Endothelial cell of umbilical vein (primary cell): ENCODE data around the gene NEDD4L. TPM values are rescaled to one million over a fixed set of nuclear protein-coding genes. Genes with fewer than 3 reads are reported as not detected.

Experiments
- BruUV-seq: library from RNA; stranded (reverse); fragments of 400-500 nt; replicated peaks from 2 replicates; lab custom pipeline; 2021; lab: Mats Ljungman, UMichigan
- CTCF ChIA-PET: fragments of 300-600, 350-600 bp; sonication (Branson Sonifier 250); formaldehyde crosslinking; loops from one replicate; lab custom pipeline; 2021; ENCODE audit warnings: antibody characterized with exemption, inconsistent platforms; lab: Charles Lee
- POLR2A ChIA-PET: fragments of 300-600, 350-600 bp; sonication (Branson Sonifier 250); formaldehyde crosslinking; loops from one replicate; lab custom pipeline; 2021; ENCODE audit warnings: antibody characterized with exemption, inconsistent platforms; lab: Charles Lee
- DNase-seq: peaks from one replicate; pipeline ENCODE4 v3.0.0-alpha.2; 2011; ENCODE audit warnings: low read depth, low spot score
- FAIRE-seq: peaks from 2 replicates; lab custom pipeline; 2011; peaks lifted over from hg19 to GRCh38; lab: Jason Lieb, UNC
- H2AFZ ChIP-seq: 2 replicates; pipeline ENCODE4 v1.6.0; 2012; ENCODE audit warnings: low read depth, low read length, control low read depth, inconsistent platforms
- H3K27ac ChIP-seq: 2 replicates; pipeline ENCODE4 v1.5.1; 2011; ENCODE audit warnings: low read depth, mild to moderate bottlenecking, control low read depth, low read length, moderate library complexity; ENCODE audit not compliant: insufficient read depth
- H3K27me3 ChIP-seq, 2 experiments: 2 replicates each; pipeline versions ENCODE4 v1.6.0 to v1.6.1; 2011; ENCODE audit warnings: low read length in 2 of 2, mixed read lengths in 1 of 2; ENCODE audit not compliant: control insufficient read depth in 2 of 2, insufficient read depth in 2 of 2
- H3K36me3 ChIP-seq, 2 experiments: 2 replicates in 1 of 2; 3 replicates in 1 of 2; pipeline ENCODE4 v1.5.1; 2011; ENCODE audit warnings: low read length in 2 of 2, mild to moderate bottlenecking in 1 of 2, moderate library complexity in 1 of 2; ENCODE audit not compliant: control insufficient read depth in 2 of 2, insufficient read depth in 2 of 2; ENCODE audit errors: extremely low read depth in 1 of 2
- H3K4me1 ChIP-seq: 3 replicates; pipeline ENCODE4 v1.5.1; 2011; ENCODE audit warnings: mild to moderate bottlenecking, low read length; ENCODE audit not compliant: control insufficient read depth, insufficient read depth; ENCODE audit errors: extremely low read depth
- H3K4me2 ChIP-seq: 2 replicates; pipeline ENCODE4 v1.6.1; 2011; ENCODE audit warnings: low read length, control low read depth, mixed read lengths; ENCODE audit not compliant: insufficient read depth
- H3K4me3 ChIP-seq, 3 experiments: fragments of 200-600 bp in 1 of 3; sonication (generic), shearing (Covaris generic) in 1 of 3; replicated peaks in 1 of 3; 2 replicates each; pipeline ENCODE4 v1.5.1; 2011 to 2016; ENCODE audit warnings: control low read depth in 3 of 3, low read length in 3 of 3, mild to moderate bottlenecking in 2 of 3, inconsistent platforms in 1 of 3, low read depth in 1 of 3, moderate library complexity in 1 of 3; ENCODE audit not compliant: insufficient read depth in 1 of 3
- H3K79me2 ChIP-seq: 2 replicates; pipeline ENCODE4 v1.6.0; 2012; ENCODE audit warnings: low read length, inconsistent platforms; ENCODE audit not compliant: control insufficient read depth, insufficient read depth
- H3K9ac ChIP-seq: replicated peaks from 2 replicates; pipeline ENCODE3; 2011; ENCODE audit warnings: low read length, control low read depth; ENCODE audit not compliant: insufficient read depth; ENCODE audit errors: extremely low read depth
- H3K9me1 ChIP-seq: replicated peaks from 3 replicates; pipeline ENCODE4 v1.6.0; 2011; ENCODE audit warnings: mild to moderate bottlenecking, low read length; ENCODE audit not compliant: control insufficient read depth, insufficient read depth; ENCODE audit errors: extremely low read depth
- H3K9me3 ChIP-seq: replicated peaks from 2 replicates; pipeline ENCODE4 v1.5.1; 2012; ENCODE audit warnings: low read length, inconsistent platforms; ENCODE audit not compliant: control insufficient read depth, insufficient read depth
- H4K20me1 ChIP-seq: replicated peaks from 2 replicates; pipeline ENCODE3; 2011; ENCODE audit warnings: mild to moderate bottlenecking, low read length; ENCODE audit not compliant: control insufficient read depth, insufficient read depth; ENCODE audit errors: extremely low read depth
- EZH2 ChIP-seq: IDR thresholded peaks from 2 replicates; pipeline ENCODE4 v1.6.1; 2012; ENCODE audit warnings: borderline replicate concordance, low read depth, mild to moderate bottlenecking, moderate library complexity, low read length, inconsistent platforms; ENCODE audit not compliant: severe bottlenecking
- FOS ChIP-seq: IDR thresholded peaks from 2 replicates; pipeline ENCODE4 v1.6.1; 2011; ENCODE audit warnings: mild to moderate bottlenecking, low read length, moderate library complexity, borderline replicate concordance; ENCODE audit not compliant: insufficient read depth
- GATA2 ChIP-seq: IDR thresholded peaks from 2 replicates; pipeline ENCODE4 v1.7.0; 2011; ENCODE audit warnings: low read depth, mild to moderate bottlenecking, moderate library complexity, mixed read lengths, low read length; ENCODE audit not compliant: insufficient read length, insufficient read depth
- JUN ChIP-seq: IDR thresholded peaks from 2 replicates; pipeline ENCODE4 v1.6.1; 2011; ENCODE audit warnings: borderline replicate concordance, low read depth; ENCODE audit not compliant: insufficient read length, insufficient read depth
- MYC ChIP-seq: IDR thresholded peaks from one replicate; pipeline ENCODE4 v1.6.1; 2011; ENCODE audit warnings: mild to moderate bottlenecking, low read depth, low read length
- POLR2A ChIP-seq: IDR thresholded peaks from 2 replicates; pipeline ENCODE4 v1.6.1; 2012; ENCODE audit warnings: low read depth, mild to moderate bottlenecking, control low read depth, low read length
- POLR2AphosphoS5 ChIP-seq: IDR thresholded peaks from 2 replicates; pipeline ENCODE4 v1.6.1; 2012; ENCODE audit warnings: low read depth, mild to moderate bottlenecking, control low read depth, low read length, moderate library complexity; ENCODE audit not compliant: insufficient read depth
- dilution Hi-C: fragments of 300-500 bp; cut with MboI; formaldehyde crosslinking; loops from one replicate; pipeline ENCODE4 v1.15.0; 2019; ENCODE audit warnings: low sequenced_read_pairs; ENCODE audit not compliant: extremely low pct_ligation_motif_present
- intact Hi-C: fragments of 100-400 bp; cut with micrococcal nuclease; formaldehyde crosslinking; loops from one replicate; pipeline ENCODE4 v1.10.0; 2022
- polyA plus RNA-seq, 4 experiments: library from polyadenylated mRNA; depleted of rRNA in 3 of 4; stranded (reverse) in 3 of 4; unstranded in 1 of 4; fragments of >200 nt; gene quantifications; 2 replicates each; pipeline versions ENCODE4 v1.2.1 to v1.2.3, GENCODE V29; 2011 to 2012; ENCODE audit warnings: missing spikeins in 1 of 4
- total RNA-seq: library from RNA; stranded (reverse); gene quantifications from 2 replicates; pipeline ENCODE4 v1.2.3, GENCODE V29; 2021
- TF ChIP-seq, protein P1 (sequence below): IDR thresholded peaks from 2 replicates; pipeline ENCODE4 v1.6.1; 2011; ENCODE audit not compliant: insufficient read depth, insufficient read length
- TF ChIP-seq, protein P2 (sequence below), 2 donors: IDR thresholded peaks; 1 replicate in 1 of 2; 2 replicates in 1 of 2; pipeline ENCODE4 v1.5.1; 2011; ENCODE audit warnings: low read length in 2 of 2, mild to moderate bottlenecking in 2 of 2, moderate library complexity in 2 of 2, control low read depth in 1 of 2, inconsistent platforms in 1 of 2, low read depth in 1 of 2; ENCODE audit not compliant: insufficient read depth in 1 of 2; ENCODE audit errors: extremely low read depth in 1 of 2

The NEDD4L gene
- total and polyA plus RNA-seq, 2 donors (not counting 3 experiments of a cell fraction or from before 2014, with no cell fraction given) = 20.5 to 78.9 TPM

DNA sequence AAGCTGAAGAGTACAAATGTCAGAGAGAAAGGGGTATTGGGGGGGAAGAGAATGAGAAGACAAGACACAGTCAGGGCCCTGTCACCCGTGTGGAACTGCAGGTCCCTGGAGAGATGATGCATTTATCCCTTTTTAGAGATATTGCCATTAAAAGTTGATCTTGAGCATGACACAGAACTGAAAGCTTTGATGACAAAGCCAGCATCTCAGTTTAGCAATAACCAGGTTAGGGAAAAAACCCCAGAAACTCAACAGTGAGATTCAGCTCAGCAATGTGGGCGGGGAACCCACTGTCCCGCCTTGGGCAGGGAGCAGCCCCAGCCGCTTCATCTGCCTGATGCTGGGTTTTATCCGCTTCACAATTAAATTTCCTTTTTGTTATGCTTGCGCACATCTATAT, 181.1 kb downstream of the NEDD4L start:
- Histone ChIP-seq H2AFZ (no peak overlapping the region), H3K27me3 (no peaks in the 10 kb centered on the region), H3K27ac (peak overlapping the region; percentile 98), H3K79me2 (no peaks in the 10 kb centered on the region), H3K9me1 (no peaks in the 10 kb centered on the region), H3K9me3 (no peaks in the 10 kb centered on the region), H4K20me1 (no peaks in the 10 kb centered on the region), H3K4me2 (peak overlapping the region; percentile 96), H3K4me1 (peaks cover 48% of the 10 kb centered on the region), H3K36me3 (no peaks in the 10 kb centered on the region), H3K9ac (peak overlapping the region; percentile 92), H3K4me3 (no peak overlapping the region)
- intact Hi-C loops = loop anchor here (2.0 kb wide), 1 partner anchor 38 kb away; no protein-coding TSS in a partner anchor
- no TSS peak for BruUV-seq
- POLR2A ChIA-PET = no interaction called here
- CTCF ChIA-PET = interaction anchor here (0.9 to 4.2 kb wide), 11 partner anchors 11 to 97 kb away, joined by 3 to 21 read pairs (median 5); no protein-coding TSS in a partner anchor
- TF ChIP-seq MYC = no peak
- no peak for TF ChIP-seq JUN
- DNase-seq = no peak
- dilution Hi-C loops = no loop called here
- peak; percentile 15 for FAIRE-seq

DNA sequence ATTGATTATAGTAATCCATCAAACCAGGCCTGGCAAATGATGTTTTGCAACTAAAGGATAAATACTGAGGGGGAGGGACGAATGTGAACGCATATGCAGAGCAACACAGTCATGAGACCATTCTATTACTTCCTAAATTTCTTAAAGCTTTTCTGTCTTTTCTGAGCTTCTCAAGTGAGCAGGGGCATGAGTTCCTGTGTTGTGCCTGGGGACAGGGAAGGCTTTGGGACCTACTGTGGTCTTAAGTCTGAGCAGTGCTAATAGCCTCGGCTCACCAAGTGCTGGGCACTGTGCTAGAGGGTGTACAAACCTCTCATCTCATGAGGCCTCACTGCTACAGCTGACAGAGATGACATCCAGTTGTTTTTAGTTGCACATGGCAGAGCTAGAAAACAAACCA, 182.4 kb downstream of the NEDD4L start:
- Histone ChIP-seq H3K27me3 (no peaks in the 10 kb centered on the region), H3K27ac (no peak overlapping the region), H3K4me2 (no peak overlapping the region), H3K9me1 (no peaks in the 10 kb centered on the region), H3K4me3 (no peak overlapping the region), H2AFZ (no peak overlapping the region), H3K36me3 (no peaks in the 10 kb centered on the region), H3K9ac (no peak overlapping the region), H3K79me2 (no peaks in the 10 kb centered on the region), H4K20me1 (no peaks in the 10 kb centered on the region), H3K4me1 (peaks cover 40% of the 10 kb centered on the region), H3K9me3 (no peaks in the 10 kb centered on the region)
- ChIA-PET POLR2A (no interaction called here), CTCF (interaction anchor here (1.4 to 2.5 kb wide), 3 partner anchors 11 to 45 kb away, joined by 3 to 12 read pairs (median 3); no protein-coding TSS in a partner anchor)
- TF ChIP-seq EZH2 (no peak), FOS (no peak), JUN (no peak), GATA2 (no peak), POLR2A (no peak), MYC (no peak), POLR2AphosphoS5 (no peak)
- TF ChIP-seq, protein P1, sequence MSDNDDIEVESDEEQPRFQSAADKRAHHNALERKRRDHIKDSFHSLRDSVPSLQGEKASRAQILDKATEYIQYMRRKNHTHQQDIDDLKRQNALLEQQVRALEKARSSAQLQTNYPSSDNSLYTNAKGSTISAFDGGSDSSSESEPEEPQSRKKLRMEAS = no peak
- TF ChIP-seq, protein P2, sequence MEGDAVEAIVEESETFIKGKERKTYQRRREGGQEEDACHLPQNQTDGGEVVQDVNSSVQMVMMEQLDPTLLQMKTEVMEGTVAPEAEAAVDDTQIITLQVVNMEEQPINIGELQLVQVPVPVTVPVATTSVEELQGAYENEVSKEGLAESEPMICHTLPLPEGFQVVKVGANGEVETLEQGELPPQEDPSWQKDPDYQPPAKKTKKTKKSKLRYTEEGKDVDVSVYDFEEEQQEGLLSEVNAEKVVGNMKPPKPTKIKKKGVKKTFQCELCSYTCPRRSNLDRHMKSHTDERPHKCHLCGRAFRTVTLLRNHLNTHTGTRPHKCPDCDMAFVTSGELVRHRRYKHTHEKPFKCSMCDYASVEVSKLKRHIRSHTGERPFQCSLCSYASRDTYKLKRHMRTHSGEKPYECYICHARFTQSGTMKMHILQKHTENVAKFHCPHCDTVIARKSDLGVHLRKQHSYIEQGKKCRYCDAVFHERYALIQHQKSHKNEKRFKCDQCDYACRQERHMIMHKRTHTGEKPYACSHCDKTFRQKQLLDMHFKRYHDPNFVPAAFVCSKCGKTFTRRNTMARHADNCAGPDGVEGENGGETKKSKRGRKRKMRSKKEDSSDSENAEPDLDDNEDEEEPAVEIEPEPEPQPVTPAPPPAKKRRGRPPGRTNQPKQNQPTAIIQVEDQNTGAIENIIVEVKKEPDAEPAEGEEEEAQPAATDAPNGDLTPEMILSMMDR (IDR thresholded peaks at IDR 0.05; ENCODE audit: extremely low read depth in 1 of 2, insufficient read depth in 1 of 2, low read depth in 1 of 2, low read length in 2 of 2) = no peak
- FAIRE-seq (no peak), DNase-seq (no peak)
- dilution Hi-C loops = no loop called here
- intact Hi-C loops = no loop called here
- BruUV-seq = no TSS peak
